Stimulated activated CD8-positive, alpha-beta memory T cell treated with anti-CD3 and anti-CD28 coated beads, Interleukin-15, amount 100 ng/mL, for 48 hours (primary cell): ENCODE data around the gene PDLIM5.
"Not testable (repeated sequence)": the region's sequence is repeated elsewhere in the genome, so short reads cannot be mapped to it uniquely, and the experiment has no call there.

Experiments used
- DNase-seq, 2 donors: peaks; one replicate each; pipeline ENCODE4 v3.0.0-alpha.2; 2020; ENCODE audit warnings: low read depth in 2 of 2

The PDLIM5 gene

GRCh38 chr4:94591289-94591688, 139.5 kb downstream of the PDLIM5 start:
- no peak for DNase-seq

- no peak for DNase-seq
Measured at GRCh38 chr4:94595013-94595412, 143.3 kb downstream of the PDLIM5 start.

- DNase-seq: no peak
Measured at GRCh38 chr4:94595880-94596483, 144.2 kb downstream of the PDLIM5 start.

- DNase-seq: no peak
Measured at GRCh38 chr4:94598758-94599157, 147.0 kb downstream of the PDLIM5 start.

- no peak for DNase-seq
Measured at GRCh38 chr4:94603170-94603747, 151.5 kb downstream of the PDLIM5 start.

GRCh38 chr4:94605241-94605805, 153.6 kb downstream of the PDLIM5 start:
- DNase-seq: no peak

- DNase-seq: no peak
Measured at GRCh38 chr4:94610145-94610544, 158.4 kb downstream of the PDLIM5 start.

- DNase-seq: no peak
Measured at GRCh38 chr4:94613248-94613647, 161.5 kb downstream of the PDLIM5 start.

- no peak for DNase-seq
Measured at GRCh38 chr4:94615451-94615850, 163.7 kb downstream of the PDLIM5 start.

- DNase-seq: no peak
Measured at GRCh38 chr4:94621491-94622080, 169.8 kb downstream of the PDLIM5 start.

- DNase-seq: no peak
Measured at GRCh38 chr4:94623126-94623911, 171.6 kb downstream of the PDLIM5 start.

- DNase-seq: no peak
Measured at GRCh38 chr4:94626942-94627341, 175.2 kb downstream of the PDLIM5 start.

- DNase-seq: not testable (repeated sequence)
Measured at GRCh38 chr4:94629058-94629457, 177.3 kb downstream of the PDLIM5 start.

GRCh38 chr4:94629837-94630236, 178.1 kb downstream of the PDLIM5 start:
- DNase-seq: no peak

GRCh38 chr4:94634271-94634670, 182.5 kb downstream of the PDLIM5 start:
- no peak for DNase-seq

- no peak for DNase-seq
Measured at GRCh38 chr4:94635177-94635576, 183.4 kb downstream of the PDLIM5 start.

- no peak for DNase-seq
Measured at GRCh38 chr4:94636004-94636403, 184.3 kb downstream of the PDLIM5 start.

- DNase-seq: no peak
Measured at GRCh38 chr4:94639298-94639697, 187.6 kb downstream of the PDLIM5 start.

GRCh38 chr4:94640151-94640550, 188.4 kb downstream of the PDLIM5 start:
- DNase-seq: no peak

GRCh38 chr4:94641702-94642560, 190.2 kb downstream of the PDLIM5 start:
- DNase-seq: no peak

- DNase-seq: no peak
Measured at GRCh38 chr4:94642561-94642866, 190.8 kb downstream of the PDLIM5 start.

GRCh38 chr4:94648699-94649098, 197.0 kb downstream of the PDLIM5 start:
- DNase-seq: no peak
